SU-DHL-6 (cell line): ENCODE data around the gene TMEM81.

Experiments
- H2AFZ ChIP-seq: fragments of 200-600 bp; sonication (generic); 2 replicates; pipeline ENCODE4 v1.6.1; 2014; ENCODE audit warnings: low read depth, mild to moderate bottlenecking, moderate library complexity, mixed read lengths, antibody characterized with exemption, low read length; ENCODE audit not compliant: severe bottlenecking
- H3F3A ChIP-seq: fragments of 200-600 bp; shearing (Covaris generic); 2 replicates; pipeline ENCODE4 v1.6.0; 2016; ENCODE audit warnings: antibody characterized with exemption, mild to moderate bottlenecking; ENCODE audit not compliant: insufficient read depth
- H3K27ac ChIP-seq: fragments of 200-600 bp; sonication (generic); 2 replicates; pipeline ENCODE4 v1.5.1; 2016; ENCODE audit warnings: low read depth, mild to moderate bottlenecking, low read length, moderate library complexity, mixed read lengths
- H3K27me3 ChIP-seq: fragments of 200-600 bp; sonication (generic), shearing (Covaris generic); 2 replicates; pipeline ENCODE4 v1.6.0; 2014; ENCODE audit warnings: mild to moderate bottlenecking, low read length
- H3K36me3 ChIP-seq: fragments of 200-600 bp; sonication (generic); 2 replicates; pipeline ENCODE4 v1.6.1; 2014; ENCODE audit warnings: mild to moderate bottlenecking, low read length, mixed read lengths
- H3K4me2 ChIP-seq: fragments of 300-600, 200-600 bp; shearing (Covaris generic), sonication (generic); 2 replicates; pipeline ENCODE4 v1.6.0; 2014; ENCODE audit warnings: low read length, low read depth, mild to moderate bottlenecking; ENCODE audit not compliant: poor library complexity, severe bottlenecking
- H3K4me3 ChIP-seq: fragments of 200-600 bp; sonication (generic); 2 replicates; pipeline ENCODE4 v1.5.1; 2014; ENCODE audit warnings: antibody characterized with exemption, low read length, mild to moderate bottlenecking, mixed read lengths; ENCODE audit not compliant: insufficient read depth, poor library complexity, severe bottlenecking
- H3K79me2 ChIP-seq: fragments of 200-600 bp; sonication (generic); 2 replicates; pipeline ENCODE4 v1.6.1; 2014; ENCODE audit warnings: mild to moderate bottlenecking, low read length, moderate library complexity; ENCODE audit not compliant: insufficient read depth
- H3K9ac ChIP-seq: fragments of 200-600 bp; sonication (generic); 2 replicates; pipeline ENCODE4 v1.7.0; 2014; ENCODE audit warnings: mild to moderate bottlenecking, low read length
- H3K9me2 ChIP-seq: fragments of 200-600 bp; sonication (generic); replicated peaks from 2 replicates; pipeline ENCODE4 v1.6.1; 2014; ENCODE audit warnings: low read length; ENCODE audit not compliant: insufficient read depth
- H3K9me3 ChIP-seq: fragments of 200-600 bp; sonication (generic); 2 replicates; pipeline ENCODE4 v1.6.1; 2014; ENCODE audit warnings: low read length, mixed read lengths; ENCODE audit not compliant: insufficient read depth
- H4K20me1 ChIP-seq: fragments of 200-600 bp; sonication (generic); 2 replicates; pipeline ENCODE4 v1.6.1; 2014; ENCODE audit warnings: low read depth, mild to moderate bottlenecking, antibody characterized with exemption, low read length, moderate library complexity, mixed read lengths
- EZH2phosphoT487 ChIP-seq: fragments of 200-600 bp; sonication (generic), shearing (Covaris generic); conservative IDR thresholded peaks from 2 replicates; pipeline ENCODE4 v1.6.1; 2018; ENCODE audit warnings: mild to moderate bottlenecking, antibody characterized with exemption, low read length, moderate library complexity, mixed read lengths
- TF ChIP-seq, protein P1 (sequence below): fragments of 200-600 bp; sonication (generic); IDR thresholded peaks from one replicate; pipeline ENCODE4 v1.5.1; 2017; ENCODE audit warnings: antibody characterized with exemption, mild to moderate bottlenecking, low read length, moderate library complexity; ENCODE audit not compliant: insufficient read depth, poor library complexity, severe bottlenecking

The TMEM81 gene

DNA sequence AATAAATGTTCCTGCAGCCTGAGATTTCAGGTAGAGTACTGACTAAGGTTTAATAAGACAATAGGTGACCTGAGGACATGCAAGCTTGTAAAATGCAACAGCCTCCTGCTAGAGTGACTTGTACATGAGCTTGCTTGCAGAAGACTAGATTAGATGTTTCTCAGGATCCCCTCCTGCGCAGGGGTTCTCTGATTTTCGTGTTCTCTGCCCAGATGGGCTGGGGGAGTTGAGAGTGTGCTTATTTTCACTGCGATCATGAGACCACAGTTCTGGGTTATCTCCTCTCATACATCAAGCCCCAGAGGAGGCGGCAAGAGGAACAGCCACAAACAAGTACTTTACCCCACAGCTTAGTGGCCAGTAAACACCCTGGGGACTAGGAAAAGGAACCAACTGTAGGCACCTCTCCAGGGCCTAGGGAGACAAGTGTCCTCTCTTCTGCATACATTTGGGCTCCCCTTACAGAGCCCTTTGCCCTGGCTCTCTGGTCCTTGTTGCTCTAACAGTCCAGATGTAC, 8.0 kb downstream of the TMEM81 start:
- H3K4me2 ChIP-seq = no peak overlapping the region
- H3K27me3 ChIP-seq = no peaks in the 10 kb centered on the region
- H3K27ac ChIP-seq = no peak overlapping the region
- no peaks in the 10 kb centered on the region for H3K9me2 ChIP-seq
- no peaks in the 10 kb centered on the region for H3K9me3 ChIP-seq
- H2AFZ ChIP-seq = no peak overlapping the region
- H3K4me3 ChIP-seq = no peak overlapping the region
- no peaks in the 10 kb centered on the region for H3F3A ChIP-seq
- no peaks in the 10 kb centered on the region for H3K36me3 ChIP-seq
- no peaks in the 10 kb centered on the region for H4K20me1 ChIP-seq
- no peaks in the 10 kb centered on the region for H3K79me2 ChIP-seq
- H3K9ac ChIP-seq = no peak overlapping the region
- TF ChIP-seq, protein P1, sequence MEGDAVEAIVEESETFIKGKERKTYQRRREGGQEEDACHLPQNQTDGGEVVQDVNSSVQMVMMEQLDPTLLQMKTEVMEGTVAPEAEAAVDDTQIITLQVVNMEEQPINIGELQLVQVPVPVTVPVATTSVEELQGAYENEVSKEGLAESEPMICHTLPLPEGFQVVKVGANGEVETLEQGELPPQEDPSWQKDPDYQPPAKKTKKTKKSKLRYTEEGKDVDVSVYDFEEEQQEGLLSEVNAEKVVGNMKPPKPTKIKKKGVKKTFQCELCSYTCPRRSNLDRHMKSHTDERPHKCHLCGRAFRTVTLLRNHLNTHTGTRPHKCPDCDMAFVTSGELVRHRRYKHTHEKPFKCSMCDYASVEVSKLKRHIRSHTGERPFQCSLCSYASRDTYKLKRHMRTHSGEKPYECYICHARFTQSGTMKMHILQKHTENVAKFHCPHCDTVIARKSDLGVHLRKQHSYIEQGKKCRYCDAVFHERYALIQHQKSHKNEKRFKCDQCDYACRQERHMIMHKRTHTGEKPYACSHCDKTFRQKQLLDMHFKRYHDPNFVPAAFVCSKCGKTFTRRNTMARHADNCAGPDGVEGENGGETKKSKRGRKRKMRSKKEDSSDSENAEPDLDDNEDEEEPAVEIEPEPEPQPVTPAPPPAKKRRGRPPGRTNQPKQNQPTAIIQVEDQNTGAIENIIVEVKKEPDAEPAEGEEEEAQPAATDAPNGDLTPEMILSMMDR = no peak
- no peak for TF ChIP-seq EZH2phosphoT487

DNA sequence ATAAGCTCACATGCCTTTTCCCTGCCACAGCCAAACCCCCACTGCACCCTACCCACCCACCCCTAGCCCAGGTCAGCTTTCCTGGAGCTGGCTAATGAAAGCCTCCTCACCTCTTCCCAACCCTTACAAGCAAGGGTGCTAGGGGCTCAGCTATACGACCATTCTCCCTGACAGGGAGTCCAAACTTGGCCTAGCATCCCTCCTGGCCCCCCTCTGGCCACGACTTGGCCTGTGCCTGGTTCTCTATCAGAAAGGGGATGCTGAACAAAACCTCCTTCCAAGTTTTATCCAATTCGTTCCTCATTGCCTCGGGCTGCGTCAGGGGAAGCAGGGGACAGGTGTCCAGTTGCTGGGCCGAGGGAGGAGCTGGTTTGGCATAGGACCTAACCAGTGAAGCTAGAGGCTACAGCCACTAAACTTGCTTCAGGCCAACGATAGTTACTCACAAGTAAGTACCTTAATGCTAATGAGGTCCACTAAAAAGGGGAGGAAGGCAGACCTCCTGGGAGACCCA, 8.6 kb downstream of the TMEM81 start:
- Histone ChIP-seq H3K79me2 (no peaks in the 10 kb centered on the region), H3K4me2 (no peak overlapping the region), H3K36me3 (no peaks in the 10 kb centered on the region), H3K9me3 (no peaks in the 10 kb centered on the region), H3K4me3 (no peak overlapping the region), H4K20me1 (no peaks in the 10 kb centered on the region), H3K9ac (no peak overlapping the region), H3K27me3 (no peaks in the 10 kb centered on the region), H3F3A (no peaks in the 10 kb centered on the region), H3K9me2 (no peaks in the 10 kb centered on the region), H3K27ac (no peak overlapping the region), H2AFZ (no peak overlapping the region)
- TF ChIP-seq EZH2phosphoT487 = no peak
- TF ChIP-seq, protein P1 = no peak

DNA sequence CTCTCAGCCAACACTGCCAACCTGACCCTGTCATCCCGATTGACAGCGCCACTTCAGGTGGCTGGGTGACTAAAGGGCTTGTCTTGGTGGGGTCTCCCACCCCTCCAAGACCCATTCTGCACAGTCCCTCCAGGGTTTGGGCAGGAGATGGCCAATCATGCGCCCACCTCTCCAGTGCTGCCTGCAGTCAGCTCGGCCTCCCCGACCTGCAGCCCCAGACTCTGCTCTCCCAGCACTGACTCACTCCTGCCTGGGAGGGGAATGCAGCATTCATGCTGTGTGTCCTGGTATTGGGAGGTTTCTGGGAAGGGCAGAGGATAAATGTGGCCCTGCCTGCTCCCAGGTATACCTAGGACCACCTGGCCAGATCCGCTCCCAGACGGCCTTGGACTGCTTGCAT, 9.7 kb downstream of the TMEM81 start:
- Histone ChIP-seq H3F3A (no peaks in the 10 kb centered on the region), H3K9ac (no peak overlapping the region), H3K9me2 (no peaks in the 10 kb centered on the region), H3K27me3 (no peaks in the 10 kb centered on the region), H3K79me2 (no peaks in the 10 kb centered on the region), H3K4me2 (no peak overlapping the region), H3K27ac (no peak overlapping the region), H4K20me1 (no peaks in the 10 kb centered on the region), H3K9me3 (no peaks in the 10 kb centered on the region), H2AFZ (no peak overlapping the region), H3K4me3 (no peak overlapping the region), H3K36me3 (no peaks in the 10 kb centered on the region)
- TF ChIP-seq EZH2phosphoT487 = no peak
- TF ChIP-seq, protein P1 = no peak
